Epithelial cell of esophagus (primary cell): Measurements from ENCODE around the gene CISH.

ENCODE experiments used
- DNase-seq: peaks from one replicate; pipeline ENCODE4 v3.0.0; 2010; ENCODE audit warnings: low read depth
- H3K4me3 ChIP-seq: 2 replicates; pipeline ENCODE4 v1.5.1; 2011; ENCODE audit warnings: mild to moderate bottlenecking, low read length, control low read depth
- CTCF ChIP-seq: IDR thresholded peaks from 2 replicates; pipeline ENCODE4 v1.5.1; 2011; ENCODE audit warnings: low read depth, mild to moderate bottlenecking, low read length, control low read depth, inconsistent platforms; ENCODE audit not compliant: insufficient read depth; ENCODE audit errors: missing control alignments

Gene CISH

GRCh38 chr3:50639055-50639494 lies 27.5 kb upstream of the CISH start:
- no peak for TF ChIP-seq CTCF
- DNase-seq, result peak; percentile 35
- H3K4me3 ChIP-seq, result no peak overlapping the region

- no peak overlapping the region for H3K4me3 ChIP-seq
- TF ChIP-seq CTCF, result no peak
Observed at GRCh38 chr3:50637945-50638344, 26.4 kb upstream of the CISH start.

GRCh38 chr3:50637011-50637410 lies 25.4 kb upstream of the CISH start:
- DNase-seq, result no peak
- TF ChIP-seq CTCF, result no peak
- no peak overlapping the region for H3K4me3 ChIP-seq

More at GRCh38 chr3:50637945-50638344, 26.4 kb upstream of the CISH start:
- DNase-seq, result no peak

- no peak for TF ChIP-seq CTCF
- DNase-seq, result no peak
- H3K4me3 ChIP-seq, result no peak overlapping the region
Observed at GRCh38 chr3:50635066-50635465, 23.5 kb upstream of the CISH start.

GRCh38 chr3:50633230-50633790 lies 21.7 kb upstream of the CISH start:
- no peak for TF ChIP-seq CTCF
- no peak overlapping the region for H3K4me3 ChIP-seq
- DNase-seq, result no peak

GRCh38 chr3:50632450-50632849 lies 20.9 kb upstream of the CISH start:
- no peak for TF ChIP-seq CTCF
- DNase-seq, result no peak
- H3K4me3 ChIP-seq, result no peak overlapping the region

- no peak for DNase-seq
- no peak overlapping the region for H3K4me3 ChIP-seq
- TF ChIP-seq CTCF, result no peak
Observed at GRCh38 chr3:50630877-50631276, 19.3 kb upstream of the CISH start.
